ENCODE data around the gene PAFAH1B1.
"Not testable (repeated sequence)": the region's sequence is repeated elsewhere in the genome, so short reads cannot be mapped to it uniquely, and the experiment has no call there.

Gene PAFAH1B1

GRCh38 chr17:2636169-2636930 is 42.9 kb downstream of the PAFAH1B1 start:
- H3K4me3 ChIP-seq (ENCODE audit: low read depth, low read length) = no peak overlapping the region
- no peak for DNase-seq (ENCODE audit: low read depth)
- TF ChIP-seq CTCF (IDR thresholded peaks at IDR 0.05; ENCODE audit: insufficient read depth, low read depth, low read length, missing control alignments) = no peak

- no peak overlapping the region for H3K4me3 ChIP-seq (ENCODE audit: low read depth, low read length)
- DNase-seq (ENCODE audit: low read depth) = no peak
- TF ChIP-seq CTCF (IDR thresholded peaks at IDR 0.05; ENCODE audit: insufficient read depth, low read depth, low read length, missing control alignments) = no peak
Measured at GRCh38 chr17:2637422-2637821, 44.0 kb downstream of the PAFAH1B1 start.

GRCh38 chr17:2644971-2645370 is 51.5 kb downstream of the PAFAH1B1 start:
- no peak for TF ChIP-seq CTCF (IDR thresholded peaks at IDR 0.05; ENCODE audit: insufficient read depth, low read depth, low read length, missing control alignments)
- DNase-seq (ENCODE audit: low read depth) = no peak
- H3K4me3 ChIP-seq (ENCODE audit: low read depth, low read length) = no peak overlapping the region

GRCh38 chr17:2647957-2648356 is 54.5 kb downstream of the PAFAH1B1 start:
- H3K4me3 ChIP-seq (ENCODE audit: low read depth, low read length) = no peak overlapping the region
- no peak for TF ChIP-seq CTCF (IDR thresholded peaks at IDR 0.05; ENCODE audit: insufficient read depth, low read depth, low read length, missing control alignments)
- DNase-seq (ENCODE audit: low read depth) = no peak

GRCh38 chr17:2649191-2649590 is 55.7 kb downstream of the PAFAH1B1 start:
- TF ChIP-seq CTCF (IDR thresholded peaks at IDR 0.05; ENCODE audit: insufficient read depth, low read depth, low read length, missing control alignments) = no peak
- no peak for DNase-seq (ENCODE audit: low read depth)
- H3K4me3 ChIP-seq (ENCODE audit: low read depth, low read length) = no peak overlapping the region

- H3K4me3 ChIP-seq (ENCODE audit: low read depth, low read length); DNase-seq (ENCODE audit: low read depth): not testable (repeated sequence)
Measured at GRCh38 chr17:2652911-2653310, 59.5 kb downstream of the PAFAH1B1 start.

GRCh38 chr17:2655546-2655945 is 62.1 kb downstream of the PAFAH1B1 start:
- no peak for TF ChIP-seq CTCF (IDR thresholded peaks at IDR 0.05; ENCODE audit: insufficient read depth, low read depth, low read length, missing control alignments)
- H3K4me3 ChIP-seq (ENCODE audit: low read depth, low read length) = no peak overlapping the region
- DNase-seq (ENCODE audit: low read depth) = no peak

All from GM12865 (cell line).